Endodermal cell (in vitro differentiated cells): Measurements from ENCODE around the gene ATXN1. TPM values are rescaled to one million over a fixed set of nuclear protein-coding genes. Genes with fewer than 3 reads are reported as not detected.

ENCODE experiments used
- DNase-seq: peaks from one replicate; pipeline ENCODE4 v3.0.0-alpha.2; 2017
- H3K27ac ChIP-seq: 2 replicates; pipeline ENCODE4 v1.5.1; 2013; ENCODE audit warnings: mild to moderate bottlenecking, low read depth, low read length, moderate library complexity
- H3K27me3 ChIP-seq: 2 replicates; pipeline ENCODE4 v1.6.1; 2013; ENCODE audit warnings: mild to moderate bottlenecking, low read length, moderate library complexity; ENCODE audit not compliant: insufficient read depth, control insufficient read depth, poor library complexity, severe bottlenecking
- H3K36me3 ChIP-seq: 2 replicates; pipeline ENCODE4 v1.7.0; 2013; ENCODE audit warnings: mild to moderate bottlenecking, low read length, moderate library complexity; ENCODE audit not compliant: control insufficient read depth, insufficient read depth
- H3K4me1 ChIP-seq: one replicate; pipeline ENCODE4 v1.7.0; 2013; ENCODE audit warnings: low read length; ENCODE audit not compliant: control insufficient read depth, insufficient read depth
- H3K4me3 ChIP-seq: 2 replicates; pipeline ENCODE4 v1.5.1; 2013; ENCODE audit warnings: mild to moderate bottlenecking, low read length, moderate library complexity
- H3K9ac ChIP-seq: 2 replicates; pipeline ENCODE4 v1.6.1; 2013; ENCODE audit warnings: mild to moderate bottlenecking, low read length, moderate library complexity; ENCODE audit not compliant: poor library complexity, severe bottlenecking; ENCODE audit errors: extremely low read depth
- H3K9me3 ChIP-seq: 2 replicates; pipeline ENCODE4 v1.6.1; 2013; ENCODE audit warnings: mild to moderate bottlenecking, low read length, moderate library complexity; ENCODE audit not compliant: control insufficient read depth
- H3K27ac Mint-ChIP-seq: 2 replicates; pipeline ENCODE4 v1.8.0; 2020; ENCODE audit warnings: mixed read lengths
- H3K27me3 Mint-ChIP-seq: 2 replicates; pipeline ENCODE4 v1.8.0; 2021; ENCODE audit warnings: mild to moderate bottlenecking, mixed read lengths; ENCODE audit not compliant: insufficient read depth
- H3K36me3 Mint-ChIP-seq: 2 replicates; pipeline ENCODE4 v1.8.0; 2020; ENCODE audit warnings: low read depth, mixed read lengths
- H3K4me1 Mint-ChIP-seq: 2 replicates; pipeline ENCODE4 v1.8.0; 2020; ENCODE audit warnings: mixed read lengths
- H3K4me3 Mint-ChIP-seq: 2 replicates; pipeline ENCODE4 v1.8.0; 2020; ENCODE audit warnings: mild to moderate bottlenecking, moderate library complexity, mixed read lengths
- H3K9me3 Mint-ChIP-seq: 2 replicates; pipeline ENCODE4 v1.8.0; 2020; ENCODE audit warnings: mild to moderate bottlenecking, mixed read lengths
- WGBS, 2 experiments: methylation state at CpG; one replicate each; pipeline versions ENCODE4 v1.1.5 to v1.1.7; 2013; ENCODE audit warnings: missing lambda C conversion rate in 2 of 2, mixed read lengths in 1 of 2; ENCODE audit not compliant: insufficient coverage in 1 of 2, insufficient read length in 1 of 2; 5-methylcytosine and 5-hydroxymethylcytosine counted together
- total RNA-seq, 2 donors: library from RNA; stranded (reverse); fragmentation: NEBNext Ultra II Directional in 1 of 2; extraction: Animal tissue kit (Norgen Biotek cat#: 25700) in 1 of 2; gene quantifications; 2 replicates in 1 of 2; 3 replicates in 1 of 2; pipeline ENCODE4 v1.2.1, GENCODE V29; 2021
- TF ChIP-seq, protein P1 (sequence below): fragments of 200-600 bp; sonication (generic); conservative IDR thresholded peaks from 2 replicates; pipeline ENCODE4 v1.5.0; 2021; ENCODE audit warnings: antibody characterized with exemption, mild to moderate bottlenecking

The ATXN1 gene
- total RNA-seq, 2 donors from 2014 or later, result 10.4 to 15.9 TPM

- H3K27ac ChIP-seq, result no peak overlapping the region
- 91 to 97% methylated on average over 4 to 6 of the region's 6 CpGs for WGBS, 2 experiments
Observed at GRCh38 chr6:16733085-16733484, 28.2 kb downstream of the ATXN1 start.

DNA sequence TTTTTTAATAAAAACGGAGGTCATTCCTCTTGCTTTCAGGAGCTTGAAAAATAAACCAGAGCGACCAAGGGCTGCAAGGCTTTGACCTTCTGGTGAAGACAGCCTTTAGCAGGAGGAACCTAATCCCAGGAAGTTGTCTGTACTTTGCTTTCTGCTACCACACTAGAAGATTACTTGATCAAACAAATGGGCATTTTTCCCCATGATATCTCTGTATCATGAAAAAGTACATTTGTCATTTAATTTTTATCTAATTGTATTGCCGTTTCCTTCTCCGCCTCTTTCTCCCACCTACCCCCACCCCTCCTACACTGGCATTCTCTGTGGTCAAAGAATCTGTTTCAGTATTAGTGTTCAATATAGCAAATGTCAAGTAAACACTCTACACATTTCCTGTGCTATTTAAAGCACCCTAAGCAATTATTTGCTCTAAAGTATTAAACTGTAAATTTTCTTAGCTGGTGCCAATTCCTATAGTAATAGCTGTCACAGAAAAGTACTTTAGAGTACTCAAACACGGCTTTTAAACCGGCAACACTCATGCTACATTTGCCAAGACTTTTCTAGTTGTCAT lies 29.7 kb downstream of the ATXN1 start:
- no peak overlapping the region for H3K27ac ChIP-seq
- DNase-seq, result no peak
- no peak overlapping the region for H3K27ac Mint-ChIP-seq
- 88 to 93% methylated on average over 3 to 6 of the region's 6 CpGs for WGBS, 2 experiments
- no peaks in the 10 kb centered on the region for H3K36me3 ChIP-seq
- H3K9me3 Mint-ChIP-seq, result no peaks in the 10 kb centered on the region
- H3K27me3 Mint-ChIP-seq, result no peaks in the 10 kb centered on the region
- peaks cover 17% of the 10 kb centered on the region for H3K4me1 ChIP-seq
- peaks cover 35% of the 10 kb centered on the region for H3K4me1 Mint-ChIP-seq
- no peaks in the 10 kb centered on the region for H3K36me3 Mint-ChIP-seq
- no peak overlapping the region for H3K4me3 Mint-ChIP-seq
- TF ChIP-seq, protein P1, sequence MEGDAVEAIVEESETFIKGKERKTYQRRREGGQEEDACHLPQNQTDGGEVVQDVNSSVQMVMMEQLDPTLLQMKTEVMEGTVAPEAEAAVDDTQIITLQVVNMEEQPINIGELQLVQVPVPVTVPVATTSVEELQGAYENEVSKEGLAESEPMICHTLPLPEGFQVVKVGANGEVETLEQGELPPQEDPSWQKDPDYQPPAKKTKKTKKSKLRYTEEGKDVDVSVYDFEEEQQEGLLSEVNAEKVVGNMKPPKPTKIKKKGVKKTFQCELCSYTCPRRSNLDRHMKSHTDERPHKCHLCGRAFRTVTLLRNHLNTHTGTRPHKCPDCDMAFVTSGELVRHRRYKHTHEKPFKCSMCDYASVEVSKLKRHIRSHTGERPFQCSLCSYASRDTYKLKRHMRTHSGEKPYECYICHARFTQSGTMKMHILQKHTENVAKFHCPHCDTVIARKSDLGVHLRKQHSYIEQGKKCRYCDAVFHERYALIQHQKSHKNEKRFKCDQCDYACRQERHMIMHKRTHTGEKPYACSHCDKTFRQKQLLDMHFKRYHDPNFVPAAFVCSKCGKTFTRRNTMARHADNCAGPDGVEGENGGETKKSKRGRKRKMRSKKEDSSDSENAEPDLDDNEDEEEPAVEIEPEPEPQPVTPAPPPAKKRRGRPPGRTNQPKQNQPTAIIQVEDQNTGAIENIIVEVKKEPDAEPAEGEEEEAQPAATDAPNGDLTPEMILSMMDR, result no peak
- no peaks in the 10 kb centered on the region for H3K9me3 ChIP-seq
- H3K4me3 ChIP-seq, result no peak overlapping the region
- H3K27me3 ChIP-seq, result no peaks in the 10 kb centered on the region
- H3K9ac ChIP-seq, result no peak overlapping the region

More at GRCh38 chr6:16733085-16733484, 28.2 kb downstream of the ATXN1 start:
- H3K4me3 ChIP-seq, result no peak overlapping the region
- no peaks in the 10 kb centered on the region for H3K9me3 Mint-ChIP-seq
- H3K36me3 Mint-ChIP-seq, result no peaks in the 10 kb centered on the region
- H3K4me1 ChIP-seq, result peaks cover 13% of the 10 kb centered on the region
- H3K27me3 Mint-ChIP-seq, result no peaks in the 10 kb centered on the region
- H3K9me3 ChIP-seq, result no peaks in the 10 kb centered on the region
- TF ChIP-seq, protein P1, result no peak
- no peaks in the 10 kb centered on the region for H3K27me3 ChIP-seq
- no peak overlapping the region for H3K27ac Mint-ChIP-seq
- peaks cover 40% of the 10 kb centered on the region for H3K4me1 Mint-ChIP-seq
- no peak overlapping the region for H3K9ac ChIP-seq
- DNase-seq, result no peak
- H3K4me3 Mint-ChIP-seq, result no peak overlapping the region
- no peaks in the 10 kb centered on the region for H3K36me3 ChIP-seq

GRCh38 chr6:16730738-16731477 lies 30.4 kb downstream of the ATXN1 start:
- Mint-ChIP-seq H3K4me3 (no peak overlapping the region), H3K27ac (no peak overlapping the region), H3K27me3 (no peaks in the 10 kb centered on the region), H3K9me3 (no peaks in the 10 kb centered on the region), H3K4me1 (peaks cover 29% of the 10 kb centered on the region), H3K36me3 (no peaks in the 10 kb centered on the region)
- Histone ChIP-seq H3K27me3 (no peaks in the 10 kb centered on the region), H3K27ac (no peak overlapping the region), H3K9me3 (no peaks in the 10 kb centered on the region), H3K36me3 (no peaks in the 10 kb centered on the region), H3K4me3 (no peak overlapping the region), H3K9ac (no peak overlapping the region), H3K4me1 (peaks cover 13% of the 10 kb centered on the region)
- TF ChIP-seq, protein P1, result no peak
- no peak for DNase-seq
- 94 to 99% methylated on average over 6 to 7 of the region's 7 CpGs for WGBS, 2 experiments
